Osteoblast (primary cell): ENCODE measurements around the gene SKIC2. TPM values are rescaled to one million over a fixed set of nuclear protein-coding genes. Genes with fewer than 3 reads are reported as not detected.

Source experiments
- DNase-seq: peaks from one replicate; pipeline ENCODE4 v3.0.0; 2011; ENCODE audit warnings: low spot score, mixed read lengths; ENCODE audit not compliant: insufficient read length; ENCODE audit errors: missing footprints
- H2AFZ ChIP-seq: 2 replicates; pipeline ENCODE4 v1.6.0; 2011; ENCODE audit warnings: mild to moderate bottlenecking, low read length
- H3K27ac ChIP-seq: 2 replicates; pipeline ENCODE4 v1.5.1; 2011; ENCODE audit warnings: mild to moderate bottlenecking, low read depth, low read length, moderate library complexity
- H3K27me3 ChIP-seq: 2 replicates; pipeline ENCODE4 v1.6.0; 2012; ENCODE audit warnings: mild to moderate bottlenecking, control low read depth, inconsistent platforms, low read length, moderate library complexity; ENCODE audit not compliant: insufficient read depth
- H3K36me3 ChIP-seq: 2 replicates; pipeline ENCODE4 v1.5.1; 2011; ENCODE audit warnings: mild to moderate bottlenecking, low read length, control low read depth, moderate library complexity; ENCODE audit not compliant: insufficient read depth
- H3K4me1 ChIP-seq: 2 replicates; pipeline ENCODE4 v1.5.1; 2011; ENCODE audit warnings: mild to moderate bottlenecking, low read length, control low read depth, moderate library complexity; ENCODE audit not compliant: insufficient read depth
- H3K4me2 ChIP-seq: 2 replicates; pipeline ENCODE4 v1.6.0; 2011; ENCODE audit warnings: mild to moderate bottlenecking, low read length; ENCODE audit not compliant: insufficient read depth
- H3K4me3 ChIP-seq: fragments of 200-600 bp; sonication (generic); 3 replicates; pipeline ENCODE4 v1.5.1; 2012; ENCODE audit warnings: mild to moderate bottlenecking, low read length, inconsistent platforms; ENCODE audit not compliant: insufficient read depth
- H3K79me2 ChIP-seq: 2 replicates; pipeline ENCODE4 v1.6.0; 2012; ENCODE audit warnings: mild to moderate bottlenecking, low read length, control low read depth, inconsistent platforms; ENCODE audit not compliant: insufficient read depth
- H3K9me3 ChIP-seq: 2 replicates; pipeline ENCODE4 v1.5.1; 2011; ENCODE audit warnings: low read depth, low read length, control low read depth
- H4K20me1 ChIP-seq: 2 replicates; pipeline ENCODE4 v1.6.0; 2012; ENCODE audit warnings: mild to moderate bottlenecking, low read length, control low read depth; ENCODE audit not compliant: insufficient read depth
- total RNA-seq: library from RNA; depleted of rRNA; stranded (reverse); fragments of >200 nt; gene quantifications from 2 replicates; pipeline ENCODE4 v1.2.3, GENCODE V29; 2012
- TF ChIP-seq, protein P1 (sequence below): IDR thresholded peaks from 2 replicates; pipeline ENCODE4 v1.5.1; 2011; ENCODE audit warnings: mild to moderate bottlenecking, low read depth, low read length, moderate library complexity; ENCODE audit errors: extremely low read depth

The SKIC2 gene
- total RNA-seq, 1 donor = 42.0 TPM

DNA sequence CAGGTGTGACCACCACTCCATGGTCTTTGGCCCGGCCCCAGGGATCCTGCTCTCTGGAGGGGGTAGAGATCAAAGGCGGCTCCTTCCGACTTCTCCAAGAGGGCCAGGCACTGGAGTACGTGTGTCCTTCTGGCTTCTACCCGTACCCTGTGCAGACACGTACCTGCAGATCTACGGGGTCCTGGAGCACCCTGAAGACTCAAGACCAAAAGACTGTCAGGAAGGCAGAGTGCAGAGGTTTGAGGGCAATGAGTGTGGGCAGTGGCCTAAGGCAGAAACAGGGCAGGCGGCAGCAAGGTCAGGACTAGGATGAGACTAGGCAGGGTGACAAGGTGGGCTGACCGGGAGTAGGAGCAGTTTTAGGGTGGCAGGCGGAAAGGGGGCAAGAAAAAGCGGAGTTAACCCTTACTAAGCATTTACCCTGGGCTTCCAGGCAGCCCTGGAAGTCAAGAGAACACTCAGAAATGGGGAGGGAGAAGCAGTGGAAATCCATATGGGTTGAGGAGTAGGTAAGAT, 12.5 kb upstream of the SKIC2 start:
- H3K36me3 ChIP-seq = peaks cover 5% of the 10 kb centered on the region
- H4K20me1 ChIP-seq = no peaks in the 10 kb centered on the region
- no peaks in the 10 kb centered on the region for H3K9me3 ChIP-seq
- DNase-seq = peak; percentile 45
- peaks cover 5% of the 10 kb centered on the region for H3K27me3 ChIP-seq
- peak overlapping the region; percentile 87 for H2AFZ ChIP-seq
- H3K4me3 ChIP-seq = peak overlapping the region; percentile 68
- peak overlapping the region; percentile 81 for H3K27ac ChIP-seq
- H3K4me2 ChIP-seq = peak overlapping the region; percentile 94
- no peaks in the 10 kb centered on the region for H3K79me2 ChIP-seq
- peaks cover 23% of the 10 kb centered on the region for H3K4me1 ChIP-seq
- TF ChIP-seq, protein P1, sequence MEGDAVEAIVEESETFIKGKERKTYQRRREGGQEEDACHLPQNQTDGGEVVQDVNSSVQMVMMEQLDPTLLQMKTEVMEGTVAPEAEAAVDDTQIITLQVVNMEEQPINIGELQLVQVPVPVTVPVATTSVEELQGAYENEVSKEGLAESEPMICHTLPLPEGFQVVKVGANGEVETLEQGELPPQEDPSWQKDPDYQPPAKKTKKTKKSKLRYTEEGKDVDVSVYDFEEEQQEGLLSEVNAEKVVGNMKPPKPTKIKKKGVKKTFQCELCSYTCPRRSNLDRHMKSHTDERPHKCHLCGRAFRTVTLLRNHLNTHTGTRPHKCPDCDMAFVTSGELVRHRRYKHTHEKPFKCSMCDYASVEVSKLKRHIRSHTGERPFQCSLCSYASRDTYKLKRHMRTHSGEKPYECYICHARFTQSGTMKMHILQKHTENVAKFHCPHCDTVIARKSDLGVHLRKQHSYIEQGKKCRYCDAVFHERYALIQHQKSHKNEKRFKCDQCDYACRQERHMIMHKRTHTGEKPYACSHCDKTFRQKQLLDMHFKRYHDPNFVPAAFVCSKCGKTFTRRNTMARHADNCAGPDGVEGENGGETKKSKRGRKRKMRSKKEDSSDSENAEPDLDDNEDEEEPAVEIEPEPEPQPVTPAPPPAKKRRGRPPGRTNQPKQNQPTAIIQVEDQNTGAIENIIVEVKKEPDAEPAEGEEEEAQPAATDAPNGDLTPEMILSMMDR = no peak

DNA sequence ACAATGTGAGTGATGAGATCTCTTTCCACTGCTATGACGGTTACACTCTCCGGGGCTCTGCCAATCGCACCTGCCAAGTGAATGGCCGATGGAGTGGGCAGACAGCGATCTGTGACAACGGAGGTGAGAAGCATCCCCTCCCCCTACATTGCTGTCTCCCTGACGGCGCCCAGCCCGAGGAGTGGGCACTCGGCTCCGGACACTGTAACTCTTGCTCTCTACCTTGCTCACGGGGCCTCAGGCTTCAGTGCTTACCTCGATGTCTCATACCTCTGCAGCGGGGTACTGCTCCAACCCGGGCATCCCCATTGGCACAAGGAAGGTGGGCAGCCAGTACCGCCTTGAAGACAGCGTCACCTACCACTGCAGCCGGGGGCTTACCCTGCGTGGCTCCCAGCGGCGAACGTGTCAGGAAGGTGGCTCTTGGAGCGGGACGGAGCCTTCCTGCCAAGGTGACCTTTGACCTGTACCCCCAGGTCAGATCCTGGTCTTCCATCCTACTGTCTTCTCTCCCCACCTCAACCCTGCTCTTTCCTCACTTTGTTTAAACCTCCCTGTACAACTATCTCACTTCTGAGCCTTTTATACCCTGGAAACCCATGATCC, 11.8 kb upstream of the SKIC2 start:
- Histone ChIP-seq H3K4me3 (no peak overlapping the region), H3K27ac (no peak overlapping the region), H4K20me1 (no peaks in the 10 kb centered on the region), H3K9me3 (no peaks in the 10 kb centered on the region), H3K27me3 (peaks cover 5% of the 10 kb centered on the region), H3K4me2 (no peak overlapping the region), H3K4me1 (peaks cover 23% of the 10 kb centered on the region), H3K79me2 (no peaks in the 10 kb centered on the region), H2AFZ (no peak overlapping the region), H3K36me3 (peaks cover 12% of the 10 kb centered on the region)
- no peak for DNase-seq
- TF ChIP-seq, protein P1 = no peak

DNA sequence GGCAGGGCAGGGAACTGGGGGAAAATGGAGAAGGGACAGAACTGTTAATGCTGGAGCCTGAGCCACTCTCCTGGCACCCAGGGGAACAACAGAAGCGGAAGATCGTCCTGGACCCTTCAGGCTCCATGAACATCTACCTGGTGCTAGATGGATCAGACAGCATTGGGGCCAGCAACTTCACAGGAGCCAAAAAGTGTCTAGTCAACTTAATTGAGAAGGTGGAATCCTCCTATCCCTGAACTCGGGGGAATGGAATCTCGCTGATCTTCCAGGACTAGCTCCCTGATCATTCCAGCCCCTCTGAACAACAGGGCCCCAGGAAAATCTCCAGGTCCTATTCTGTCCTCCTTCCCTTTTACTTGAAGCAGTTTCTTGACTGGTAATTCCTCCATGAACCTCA, 11.1 kb upstream of the SKIC2 start:
- no peaks in the 10 kb centered on the region for H4K20me1 ChIP-seq
- H3K9me3 ChIP-seq = no peaks in the 10 kb centered on the region
- peaks cover 23% of the 10 kb centered on the region for H3K4me1 ChIP-seq
- no peak overlapping the region for H2AFZ ChIP-seq
- H3K4me2 ChIP-seq = no peak overlapping the region
- H3K27me3 ChIP-seq = peaks cover 5% of the 10 kb centered on the region
- H3K79me2 ChIP-seq = no peaks in the 10 kb centered on the region
- peaks cover 17% of the 10 kb centered on the region for H3K36me3 ChIP-seq
- DNase-seq = no peak
- no peak overlapping the region for H3K27ac ChIP-seq
- TF ChIP-seq, protein P1 = no peak
- H3K4me3 ChIP-seq = no peak overlapping the region

DNA sequence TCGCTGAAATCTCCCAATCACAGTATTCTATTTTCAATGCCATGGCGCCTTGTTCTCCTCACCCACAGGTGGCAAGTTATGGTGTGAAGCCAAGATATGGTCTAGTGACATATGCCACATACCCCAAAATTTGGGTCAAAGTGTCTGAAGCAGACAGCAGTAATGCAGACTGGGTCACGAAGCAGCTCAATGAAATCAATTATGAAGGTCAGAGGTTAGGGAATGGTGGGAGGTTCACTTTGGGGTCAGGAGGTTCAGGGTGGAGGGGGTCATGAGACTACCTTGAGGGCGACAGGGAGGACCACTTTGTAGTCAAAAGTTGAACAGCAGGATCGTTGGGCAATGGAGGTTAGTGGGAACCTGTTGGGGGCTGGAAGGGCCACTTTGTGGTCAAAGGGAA, 10.7 kb upstream of the SKIC2 start:
- Histone ChIP-seq H3K27me3 (peaks cover 5% of the 10 kb centered on the region), H4K20me1 (no peaks in the 10 kb centered on the region), H2AFZ (no peak overlapping the region), H3K36me3 (peaks cover 21% of the 10 kb centered on the region), H3K4me3 (no peak overlapping the region), H3K9me3 (no peaks in the 10 kb centered on the region), H3K4me1 (peaks cover 23% of the 10 kb centered on the region), H3K79me2 (no peaks in the 10 kb centered on the region), H3K27ac (no peak overlapping the region), H3K4me2 (no peak overlapping the region)
- peak; percentile 5 for DNase-seq
- TF ChIP-seq, protein P1 = no peak
